Measurements from ENCODE around the gene HDHD5.

The HDHD5 gene

GRCh38 chr22:17098379-17098819, 60.7 kb downstream of the HDHD5 start:
- Histone ChIP-seq H3K36me3 (ENCODE audit: low read length) (no peaks in the 10 kb centered on the region), H3K4me2 (ENCODE audit: low read depth, low read length, poor library complexity, severe bottlenecking) (no peak overlapping the region), H3F3A (ENCODE audit: insufficient read depth) (no peaks in the 10 kb centered on the region), H3K9me2 (replicated peaks; ENCODE audit: insufficient read depth, low read length) (no peaks in the 10 kb centered on the region), H3K9me3 (ENCODE audit: insufficient read depth, low read length) (no peaks in the 10 kb centered on the region), H3K4me3 (ENCODE audit: insufficient read depth, low read length, poor library complexity, severe bottlenecking) (no peak overlapping the region), H2AFZ (ENCODE audit: low read depth, low read length, severe bottlenecking) (no peak overlapping the region), H3K9ac (ENCODE audit: low read length) (no peak overlapping the region), H3K27me3 (ENCODE audit: low read length) (no peaks in the 10 kb centered on the region), H3K27ac (ENCODE audit: low read depth, low read length) (no peak overlapping the region), H3K79me2 (ENCODE audit: insufficient read depth, low read length) (no peaks in the 10 kb centered on the region), H4K20me1 (ENCODE audit: low read depth, low read length) (no peaks in the 10 kb centered on the region)
- no peak for TF ChIP-seq EZH2phosphoT487 (conservative IDR thresholded peaks at IDR 0.05; ENCODE audit: low read length)
- no peak for TF ChIP-seq CTCF (IDR thresholded peaks at IDR 0.05; ENCODE audit: insufficient read depth, low read length, poor library complexity, severe bottlenecking)

- no peaks in the 10 kb centered on the region for H3F3A ChIP-seq (ENCODE audit: insufficient read depth)
- no peaks in the 10 kb centered on the region for H4K20me1 ChIP-seq (ENCODE audit: low read depth, low read length)
- no peaks in the 10 kb centered on the region for H3K9me3 ChIP-seq (ENCODE audit: insufficient read depth, low read length)
- no peak overlapping the region for H3K4me3 ChIP-seq (ENCODE audit: insufficient read depth, low read length, poor library complexity, severe bottlenecking)
- no peak overlapping the region for H3K27ac ChIP-seq (ENCODE audit: low read depth, low read length)
- no peaks in the 10 kb centered on the region for H3K79me2 ChIP-seq (ENCODE audit: insufficient read depth, low read length)
- no peak overlapping the region for H3K4me2 ChIP-seq (ENCODE audit: low read depth, low read length, poor library complexity, severe bottlenecking)
- TF ChIP-seq EZH2phosphoT487 (conservative IDR thresholded peaks at IDR 0.05; ENCODE audit: low read length) (no peak), CTCF (IDR thresholded peaks at IDR 0.05; ENCODE audit: insufficient read depth, low read length, poor library complexity, severe bottlenecking) (no peak)
- no peaks in the 10 kb centered on the region for H3K9me2 ChIP-seq (replicated peaks; ENCODE audit: insufficient read depth, low read length)
- no peaks in the 10 kb centered on the region for H3K36me3 ChIP-seq (ENCODE audit: low read length)
- H3K27me3 ChIP-seq (ENCODE audit: low read length) = no peaks in the 10 kb centered on the region
- no peak overlapping the region for H2AFZ ChIP-seq (ENCODE audit: low read depth, low read length, severe bottlenecking)
- no peak overlapping the region for H3K9ac ChIP-seq (ENCODE audit: low read length)
Observed at GRCh38 chr22:17097701-17098100, 61.4 kb downstream of the HDHD5 start.

GRCh38 chr22:17097062-17097461, 62.0 kb downstream of the HDHD5 start:
- Histone ChIP-seq H3F3A (ENCODE audit: insufficient read depth) (no peaks in the 10 kb centered on the region), H3K9ac (ENCODE audit: low read length) (no peak overlapping the region), H3K79me2 (ENCODE audit: insufficient read depth, low read length) (no peaks in the 10 kb centered on the region), H3K9me3 (ENCODE audit: insufficient read depth, low read length) (no peaks in the 10 kb centered on the region), H3K4me3 (ENCODE audit: insufficient read depth, low read length, poor library complexity, severe bottlenecking) (no peak overlapping the region), H3K9me2 (replicated peaks; ENCODE audit: insufficient read depth, low read length) (no peaks in the 10 kb centered on the region), H3K27me3 (ENCODE audit: low read length) (no peaks in the 10 kb centered on the region), H2AFZ (ENCODE audit: low read depth, low read length, severe bottlenecking) (no peak overlapping the region), H3K4me2 (ENCODE audit: low read depth, low read length, poor library complexity, severe bottlenecking) (no peak overlapping the region), H3K36me3 (ENCODE audit: low read length) (no peaks in the 10 kb centered on the region), H3K27ac (ENCODE audit: low read depth, low read length) (no peak overlapping the region), H4K20me1 (ENCODE audit: low read depth, low read length) (no peaks in the 10 kb centered on the region)
- TF ChIP-seq EZH2phosphoT487 (conservative IDR thresholded peaks at IDR 0.05; ENCODE audit: low read length) = no peak
- TF ChIP-seq CTCF (IDR thresholded peaks at IDR 0.05; ENCODE audit: insufficient read depth, low read length, poor library complexity, severe bottlenecking) = no peak

All from SU-DHL-6 (cell line).